Epithelial cell of esophagus (primary cell): ENCODE measurements around the gene GALNS.

Experiments used
- DNase-seq: peaks from one replicate; pipeline ENCODE4 v3.0.0; 2010; ENCODE audit warnings: low read depth
- H3K4me3 ChIP-seq: 2 replicates; pipeline ENCODE4 v1.5.1; 2011; ENCODE audit warnings: mild to moderate bottlenecking, low read length, control low read depth
- CTCF ChIP-seq: IDR thresholded peaks from 2 replicates; pipeline ENCODE4 v1.5.1; 2011; ENCODE audit warnings: low read depth, mild to moderate bottlenecking, low read length, control low read depth, inconsistent platforms; ENCODE audit not compliant: insufficient read depth; ENCODE audit errors: missing control alignments

The GALNS gene

GRCh38 chr16:88867581-88868246 lies 11.0 kb upstream of the GALNS start:
- no peak for TF ChIP-seq CTCF
- no peak overlapping the region for H3K4me3 ChIP-seq
- DNase-seq: no peak

GRCh38 chr16:88866151-88866920 lies 9.6 kb upstream of the GALNS start, which contains the start of gene PABPN1L:
Gene PABPN1L (minus strand): TSS chr16:88866660. CDS start chr16:88866606, 54 bp downstream.
- TF ChIP-seq CTCF: no peak
- DNase-seq: no peak
- no peak within 1 kb of the TSS for H3K4me3 ChIP-seq

- H3K4me3 ChIP-seq: no peak overlapping the region
- no peak for DNase-seq
- TF ChIP-seq CTCF: no peak
Measured at GRCh38 chr16:88865742-88866141, 9.0 kb upstream of the GALNS start.

- DNase-seq: no peak
- H3K4me3 ChIP-seq: no peak overlapping the region
- TF ChIP-seq CTCF: no peak
Measured at GRCh38 chr16:88865310-88865709, 8.6 kb upstream of the GALNS start.

GRCh38 chr16:88864521-88864920 lies 7.8 kb upstream of the GALNS start:
- H3K4me3 ChIP-seq: no peak overlapping the region
- DNase-seq: no peak
- no peak for TF ChIP-seq CTCF

- H3K4me3 ChIP-seq: no peak overlapping the region
- TF ChIP-seq CTCF: no peak
- no peak for DNase-seq
Measured at GRCh38 chr16:88864099-88864498, 7.4 kb upstream of the GALNS start.

- no peak overlapping the region for H3K4me3 ChIP-seq
- no peak for TF ChIP-seq CTCF
- DNase-seq: no peak
Measured at GRCh38 chr16:88863426-88863825, 6.7 kb upstream of the GALNS start.
